DMS79 (cell line): ENCODE data around the gene FUOM.

Experiments used
- DNase-seq: peaks from one replicate; lab custom pipeline; 2025; lab: John Stamatoyannopoulos, UW

The FUOM gene

DNA sequence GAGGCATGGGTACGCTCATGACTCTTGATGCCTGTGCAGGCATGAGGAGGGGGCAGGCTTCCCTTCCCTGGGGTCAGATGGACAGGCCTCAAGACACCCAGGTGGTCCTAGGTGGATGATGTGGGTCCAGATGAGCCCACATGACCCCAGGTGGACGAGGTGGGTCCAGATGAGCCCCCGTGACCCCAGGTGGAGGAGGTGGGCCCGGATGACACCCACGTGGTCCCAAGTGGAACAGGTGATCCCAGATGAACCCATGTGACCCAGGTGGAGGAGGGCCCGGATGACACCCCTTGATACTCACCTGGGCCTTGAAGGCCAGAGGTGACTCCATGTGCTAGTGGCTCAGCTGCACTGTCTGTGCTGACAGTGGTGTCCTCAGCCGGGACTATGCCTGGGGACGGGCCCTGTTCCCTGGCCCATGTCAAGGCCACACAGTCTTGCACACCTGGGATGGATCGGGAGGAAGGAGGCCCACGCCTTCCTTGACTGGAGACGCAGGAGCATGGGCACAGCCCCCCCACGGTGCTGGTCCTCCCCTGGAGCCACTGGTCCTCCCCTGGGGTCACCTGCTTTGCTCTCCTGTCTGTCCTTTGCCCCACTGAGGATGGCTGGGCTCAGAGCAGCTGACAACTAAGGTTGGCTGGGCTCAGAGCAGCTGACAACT, 7.4 kb downstream of the FUOM start:
- no peak for DNase-seq

DNA sequence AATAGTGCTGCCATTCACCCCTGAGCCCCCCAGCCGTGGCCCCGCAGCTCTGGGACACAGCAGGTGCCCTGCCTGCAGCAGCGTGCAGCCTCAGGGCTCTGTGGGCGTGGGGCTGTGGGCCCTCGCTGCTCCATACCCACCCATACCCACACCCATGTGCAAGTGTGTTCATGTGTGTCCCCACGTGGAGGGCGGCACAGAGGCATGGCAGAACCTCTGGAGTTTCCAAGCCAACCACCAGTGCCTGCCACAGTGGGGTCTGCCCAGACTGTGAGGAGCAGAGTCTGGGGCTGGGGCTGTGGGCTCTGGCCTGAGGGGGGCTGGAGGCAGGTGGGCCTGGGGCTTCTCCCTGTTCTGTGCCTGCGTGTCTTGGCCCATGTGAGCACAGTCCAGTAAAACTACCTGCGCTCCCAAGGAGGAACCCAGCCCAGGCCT, 8.2 kb downstream of the FUOM start:
- no peak for DNase-seq

DNA sequence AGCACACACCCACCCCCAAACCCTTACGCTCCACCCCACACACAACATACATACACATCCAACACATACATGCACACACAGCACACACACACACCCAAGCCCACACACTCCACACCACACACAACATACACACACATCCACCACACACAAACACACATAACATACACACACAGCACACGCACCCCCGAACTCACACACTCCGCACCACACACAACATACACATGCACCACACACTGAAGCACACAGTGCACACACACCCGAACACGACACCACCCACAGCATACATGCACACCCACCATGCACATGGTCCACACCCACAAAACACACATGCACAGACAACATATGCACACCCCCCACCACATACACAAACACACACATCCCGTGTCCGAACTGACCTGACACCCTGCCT, 8.7 kb downstream of the FUOM start:
- no peak for DNase-seq

DNA sequence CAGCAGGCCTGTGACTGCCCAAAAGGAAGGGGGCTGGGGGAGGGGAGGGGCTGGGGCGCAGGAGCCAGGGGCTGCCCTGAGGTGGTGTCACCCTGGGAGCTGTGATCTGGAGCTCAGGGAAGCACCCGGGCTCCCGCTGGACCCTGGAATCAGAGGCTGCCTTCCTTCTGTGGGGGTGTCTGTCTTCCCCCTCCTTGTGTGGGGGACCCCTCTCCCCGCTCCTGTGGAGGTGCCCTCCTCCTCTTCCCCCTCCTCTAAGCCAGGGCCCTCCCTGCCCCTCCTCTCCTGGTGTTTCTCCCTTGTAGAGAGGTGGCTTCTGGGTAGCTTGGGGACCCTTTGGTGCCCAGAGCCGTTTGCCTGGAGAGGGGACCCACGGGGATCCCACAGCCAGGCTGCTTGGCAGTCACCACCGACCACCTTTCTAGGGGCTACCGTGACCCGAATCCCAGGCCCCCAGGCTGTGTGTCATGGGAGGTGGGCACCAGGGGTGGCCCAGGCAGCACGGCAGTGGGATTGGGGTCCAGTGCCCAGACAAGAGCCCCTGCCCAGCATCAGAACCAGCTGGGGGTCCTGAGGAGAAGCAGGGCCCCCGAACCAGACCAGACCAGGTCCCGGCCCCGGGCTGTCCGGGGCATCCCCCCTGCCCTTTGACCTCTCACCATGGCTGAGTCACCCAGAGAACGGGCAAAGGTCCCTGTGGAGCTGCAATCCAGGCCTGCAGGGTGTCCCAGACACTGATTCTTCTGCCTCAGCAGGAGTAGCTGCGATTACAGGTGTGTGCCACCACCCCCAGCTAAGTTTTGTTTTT, 9.9 kb downstream of the FUOM start:
- DNase-seq = no peak

DNA sequence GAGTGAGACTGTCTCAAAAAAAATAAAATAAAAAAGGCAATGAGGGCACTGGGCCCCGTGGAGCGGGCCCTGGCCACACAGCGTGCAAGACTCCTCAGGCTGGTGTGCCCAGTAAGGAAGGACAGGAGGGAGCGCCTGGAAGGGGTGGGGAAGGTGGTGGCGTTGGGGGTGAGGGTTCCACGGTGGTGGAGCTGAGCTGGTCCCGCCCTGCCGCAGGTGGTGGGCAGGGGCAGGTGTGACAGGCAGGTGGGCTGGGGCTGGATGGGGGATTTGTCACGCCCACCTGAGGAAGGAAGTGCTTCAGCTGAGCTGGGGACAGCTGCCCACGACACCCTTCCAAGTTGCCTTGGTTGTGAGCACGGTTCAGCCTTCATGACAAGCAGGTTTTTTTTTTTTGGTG, 11.4 kb downstream of the FUOM start:
- DNase-seq = no peak

DNA sequence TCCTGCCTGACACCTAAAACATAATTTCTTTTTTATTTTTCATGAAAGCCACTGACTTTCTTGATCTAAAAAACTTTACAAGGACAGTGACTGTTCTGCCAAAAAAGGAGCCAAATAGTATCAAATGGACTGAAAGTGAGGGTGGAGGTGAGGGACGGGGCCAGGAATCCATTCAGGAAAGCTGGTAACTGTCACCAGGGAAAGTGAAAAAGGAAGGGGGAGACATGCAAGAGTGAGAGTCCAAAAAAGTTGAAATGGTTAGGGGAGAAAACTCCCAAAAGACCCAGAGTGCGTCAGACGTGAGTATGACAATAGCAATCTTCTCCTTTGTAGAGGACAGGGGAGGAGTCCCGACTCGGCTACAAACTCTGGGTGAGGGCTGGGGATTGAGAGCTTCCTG, 13.6 kb downstream of the FUOM start:
- DNase-seq = no peak

DNA sequence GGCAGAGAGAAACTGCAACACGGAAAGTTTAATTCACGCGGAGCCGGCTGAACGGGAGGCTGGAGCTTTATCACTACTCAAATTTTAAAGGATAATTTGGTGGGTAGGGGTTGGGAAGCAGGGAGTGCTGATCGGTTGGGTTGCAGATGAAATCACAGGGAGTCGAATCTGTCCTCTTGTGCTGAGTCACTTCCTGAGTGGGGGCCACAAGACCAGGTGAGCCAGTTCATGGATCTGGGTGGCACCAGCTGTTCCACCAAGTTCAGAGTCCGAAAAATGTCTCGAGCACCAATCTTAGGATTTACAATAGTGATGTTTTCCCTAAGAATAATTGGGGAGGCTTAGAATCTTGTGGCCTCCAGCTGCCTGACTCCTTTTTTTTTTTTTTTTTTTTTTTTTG, 14.3 kb downstream of the FUOM start:
- no peak for DNase-seq

DNA sequence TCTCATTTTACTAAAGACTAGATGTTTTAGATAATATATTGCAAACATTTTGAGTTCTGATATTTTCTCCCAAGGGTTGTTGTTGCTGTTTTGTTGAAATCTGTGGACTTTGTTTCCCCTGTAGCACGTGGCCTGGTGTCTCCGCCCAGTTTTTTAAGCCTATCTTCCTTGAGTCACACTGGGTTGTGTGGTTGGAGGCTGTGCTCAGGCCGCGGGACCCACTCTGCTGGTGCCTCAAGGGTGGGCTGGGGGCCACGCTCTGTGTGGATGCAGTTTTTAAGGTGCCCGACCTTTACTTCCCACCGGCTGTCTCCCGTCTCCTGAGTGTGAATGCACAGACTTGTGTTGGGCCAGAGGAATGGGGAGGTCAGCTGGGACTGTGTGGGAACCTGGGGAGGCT, 14.9 kb downstream of the FUOM start:
- DNase-seq = no peak

DNA sequence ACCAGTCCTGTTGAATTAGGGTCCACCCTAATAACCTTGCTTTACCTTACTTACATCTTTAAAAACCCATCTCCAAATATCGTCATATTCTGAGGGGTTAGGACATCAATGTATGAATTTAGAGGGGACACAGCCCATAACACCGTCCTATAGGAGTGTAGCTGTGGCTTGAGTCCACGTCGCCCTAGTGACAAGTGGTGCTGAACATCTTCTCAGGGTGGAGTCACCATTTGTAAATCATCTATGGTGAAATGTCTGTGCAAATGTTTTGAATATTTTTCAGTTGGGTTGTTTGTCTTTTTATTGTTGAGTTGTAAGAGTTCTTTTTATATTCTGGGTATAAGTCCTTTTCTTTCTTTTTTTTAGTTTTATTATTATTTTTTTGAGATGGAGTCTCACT, 15.8 kb downstream of the FUOM start:
- DNase-seq = no peak

DNA sequence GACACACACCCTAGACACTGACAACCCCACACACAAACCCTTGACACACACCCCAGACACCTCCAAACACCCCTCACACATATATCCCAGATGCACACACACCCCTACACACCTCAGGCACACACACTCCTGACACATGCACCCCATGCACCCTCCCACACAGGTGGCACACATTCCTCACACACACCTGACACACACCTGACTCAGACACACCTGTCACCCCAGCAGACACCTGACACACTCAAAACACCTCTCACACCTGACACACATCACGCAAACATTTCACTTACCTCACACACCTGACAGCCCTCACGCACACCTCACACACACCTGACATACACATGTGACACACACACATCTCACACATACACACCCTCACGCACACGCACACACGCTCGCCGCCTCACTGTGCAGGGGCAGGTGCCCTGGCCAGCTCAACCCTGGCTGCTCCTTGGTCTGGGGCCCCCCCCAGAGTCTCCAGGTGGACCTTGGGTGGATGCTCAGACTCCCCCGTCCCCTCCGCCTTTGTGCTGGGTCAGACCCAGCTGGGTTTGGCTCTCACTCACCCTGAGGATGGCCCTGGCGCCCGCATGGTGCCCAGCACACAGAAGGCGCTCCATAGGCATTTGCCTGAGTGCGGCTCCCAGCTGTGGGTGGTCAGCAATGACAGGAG, 18.0 kb downstream of the FUOM start:
- no peak for DNase-seq

DNA sequence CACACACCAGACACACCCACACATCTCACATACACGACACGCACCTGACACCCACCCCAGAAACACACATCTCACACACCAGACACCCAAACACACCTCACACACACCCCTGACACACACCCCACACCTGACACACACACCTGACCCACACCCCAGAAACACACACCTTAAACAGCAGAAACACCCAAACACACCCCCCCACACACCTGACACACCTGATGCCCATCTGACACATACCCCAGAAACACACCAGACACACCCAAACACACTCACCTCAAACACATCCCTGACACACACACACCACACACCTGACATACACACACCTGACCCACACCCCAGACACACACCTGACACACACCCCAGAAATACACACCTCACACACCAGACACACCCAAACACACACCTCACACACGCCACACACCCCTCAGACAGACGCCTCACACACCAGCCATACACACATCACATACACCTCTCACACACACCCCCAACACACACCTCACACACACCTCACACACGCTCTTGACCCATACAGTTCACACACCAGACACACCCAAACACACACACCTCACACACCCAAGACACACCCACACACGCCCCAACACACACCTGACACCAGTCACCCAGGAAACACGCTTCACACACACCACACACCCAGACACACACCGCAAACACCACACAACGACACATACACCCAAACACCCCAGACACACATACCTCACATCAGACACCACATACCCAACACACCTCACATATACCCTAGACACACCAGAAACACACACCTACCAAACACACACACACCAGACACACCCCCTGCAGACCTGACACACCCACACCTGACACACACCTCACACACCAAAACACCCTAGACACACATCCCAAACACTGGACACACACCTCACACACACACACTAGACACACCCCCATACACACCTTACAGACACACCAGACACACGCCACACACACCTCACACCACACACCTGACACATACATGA, 19.4 kb downstream of the FUOM start:
- no peak for DNase-seq

DNA sequence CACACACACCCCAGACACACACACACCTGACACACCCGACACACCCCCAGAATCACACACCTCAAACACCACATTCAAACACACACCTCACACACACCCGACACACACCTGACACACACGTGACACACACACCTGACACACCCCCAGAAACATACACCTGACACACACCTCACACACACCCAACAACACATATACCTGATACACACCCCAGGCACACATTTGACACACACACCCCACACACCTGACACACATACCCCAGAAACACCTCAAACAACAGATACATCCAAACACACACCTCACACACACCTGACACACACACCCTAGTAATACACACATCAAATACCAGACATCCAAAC, 20.5 kb downstream of the FUOM start:
- DNase-seq = no peak

DNA sequence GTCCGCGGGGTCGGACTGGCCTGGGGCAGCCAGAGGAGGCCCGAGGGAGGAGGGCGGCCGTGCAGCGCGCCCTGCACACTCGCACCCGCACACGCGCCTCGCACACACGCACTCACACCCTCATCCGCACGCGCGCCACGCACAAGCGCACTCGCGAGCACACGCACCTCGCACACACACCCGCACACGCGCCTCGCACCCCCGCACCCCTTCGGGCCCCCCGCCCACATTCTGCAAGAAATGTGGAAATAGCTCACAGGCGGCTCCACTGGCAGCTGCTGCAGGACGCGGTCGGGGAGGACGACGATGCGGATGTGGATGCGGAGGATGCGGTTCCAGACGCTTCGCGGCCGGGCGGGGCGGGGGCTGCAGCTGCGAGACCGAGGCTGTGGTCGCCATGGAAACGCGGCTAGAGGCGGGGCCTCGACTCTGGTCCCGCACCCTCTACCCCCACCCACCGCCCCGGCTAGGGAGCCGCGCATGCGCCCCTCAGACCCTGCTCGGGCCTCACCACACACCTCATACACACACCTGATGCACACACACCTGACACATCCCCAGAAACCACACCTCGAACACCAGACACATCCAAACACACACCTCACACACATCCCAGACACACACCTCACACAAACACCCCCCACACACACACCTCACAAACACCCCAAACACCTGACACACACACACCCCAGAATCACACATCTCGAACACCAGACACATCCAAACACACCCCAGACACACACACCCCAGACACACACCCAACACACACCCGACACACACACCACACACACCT, 21.0 kb downstream of the FUOM start, which contains the start of gene CALY:
Gene CALY, minus strand, starts transcription at position 320 of the 793 bp plus-strand sequence. CDS start 7,907 bp downstream, outside the sequence.
- no peak for DNase-seq

DNA sequence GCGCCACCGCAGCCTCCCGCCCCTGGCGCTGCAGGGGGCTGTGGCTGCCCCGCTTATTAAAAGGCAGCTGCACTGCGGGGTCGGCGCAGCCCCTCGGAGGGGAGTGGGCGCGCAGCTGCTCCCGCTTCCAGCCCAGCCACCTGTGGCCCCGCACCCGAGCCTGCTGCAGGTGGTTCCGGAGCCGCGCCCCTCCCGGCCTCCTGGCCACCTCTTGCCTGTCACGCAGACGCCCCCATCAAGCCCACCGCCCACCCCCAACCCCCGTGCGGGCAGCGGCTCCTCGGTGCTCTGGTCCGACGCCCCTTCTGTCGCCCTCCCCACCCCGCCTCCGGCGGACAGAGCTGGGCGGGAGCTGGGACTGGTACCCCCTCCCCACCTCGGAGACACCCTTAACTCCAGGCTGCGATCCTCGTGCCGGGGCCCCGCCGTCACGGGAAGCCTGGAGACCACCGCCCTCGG, 21.7 kb downstream of the FUOM start:
- no peak for DNase-seq

DNA sequence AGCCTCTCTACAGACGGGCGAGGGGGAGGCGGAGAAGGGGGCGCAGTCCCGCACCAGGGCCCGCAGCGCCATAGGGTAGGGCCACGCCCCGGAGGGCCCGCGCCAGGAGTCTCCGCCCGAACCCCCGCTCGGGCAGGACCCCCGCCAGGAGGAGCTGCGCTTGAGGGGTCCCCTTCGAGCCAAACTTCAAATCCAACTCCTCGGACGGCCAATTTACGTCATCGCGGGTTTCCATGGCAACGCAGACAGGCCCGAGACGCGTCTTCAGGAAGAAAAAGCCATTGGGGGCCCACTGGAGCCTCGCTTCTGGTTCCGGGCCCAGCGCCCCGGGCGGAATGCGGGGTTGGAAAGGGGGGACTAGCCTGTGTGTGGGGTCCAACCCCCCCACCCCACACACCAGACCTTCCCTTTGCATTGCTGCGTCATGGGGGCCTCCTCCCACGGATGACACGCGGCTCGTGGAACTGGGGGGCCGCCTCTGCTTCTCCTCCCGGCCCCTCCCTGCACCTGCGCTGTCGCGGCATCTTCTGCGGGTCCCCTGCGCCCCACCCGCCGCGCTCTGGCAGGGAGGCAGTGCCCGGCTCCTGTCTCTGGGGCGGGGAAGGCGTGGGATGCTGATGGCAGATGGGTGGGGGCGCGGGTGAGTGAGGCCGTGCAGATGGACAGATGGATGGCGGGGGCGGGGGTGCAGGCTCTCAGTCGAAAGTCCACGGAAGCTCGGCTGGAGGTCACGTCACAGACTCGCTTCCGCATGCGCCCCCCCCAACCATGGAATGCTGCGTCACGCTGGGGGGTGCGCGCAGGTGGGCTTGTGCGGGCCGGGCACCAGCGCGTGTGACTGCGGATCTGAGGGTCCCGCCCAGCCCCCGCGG, 22.3 kb downstream of the FUOM start:
- DNase-seq = no peak

DNA sequence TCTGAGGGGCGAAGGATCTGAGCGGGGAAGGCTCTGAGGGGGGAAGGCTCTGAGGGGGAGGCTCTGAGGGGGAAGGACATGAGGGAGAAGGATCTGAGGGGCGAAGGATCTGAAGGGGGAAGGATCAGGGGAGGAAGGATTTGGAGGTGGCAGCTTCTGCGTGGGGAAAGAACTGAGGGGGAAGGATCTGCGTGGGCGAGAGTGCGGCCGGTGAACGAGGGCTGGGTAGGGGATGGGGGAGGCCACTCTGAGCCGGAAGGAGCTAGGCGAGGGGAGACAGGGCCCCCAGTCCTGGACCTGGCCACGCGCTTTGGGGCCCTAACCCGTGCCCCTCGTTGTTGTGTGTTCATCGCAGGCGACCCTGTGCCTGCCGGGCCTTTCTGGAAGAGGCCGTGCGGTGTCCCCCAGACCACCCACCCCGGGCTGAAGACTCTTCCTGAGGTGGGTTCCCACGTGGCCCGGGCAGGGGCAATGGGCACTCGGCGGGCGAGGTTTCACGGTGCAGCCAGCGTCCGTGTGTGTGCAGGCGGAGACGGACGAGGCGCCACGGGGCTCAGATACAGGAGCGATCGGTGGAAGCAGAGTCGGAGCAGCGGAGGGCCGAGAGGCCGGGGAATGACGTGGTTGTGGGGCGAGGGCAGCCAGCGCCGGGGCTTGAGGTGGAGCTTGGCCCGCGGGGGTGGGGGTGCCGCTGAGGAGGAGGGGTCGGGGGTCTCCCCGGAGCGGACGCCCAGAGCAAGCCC, 23.1 kb downstream of the FUOM start:
- no peak for DNase-seq

DNA sequence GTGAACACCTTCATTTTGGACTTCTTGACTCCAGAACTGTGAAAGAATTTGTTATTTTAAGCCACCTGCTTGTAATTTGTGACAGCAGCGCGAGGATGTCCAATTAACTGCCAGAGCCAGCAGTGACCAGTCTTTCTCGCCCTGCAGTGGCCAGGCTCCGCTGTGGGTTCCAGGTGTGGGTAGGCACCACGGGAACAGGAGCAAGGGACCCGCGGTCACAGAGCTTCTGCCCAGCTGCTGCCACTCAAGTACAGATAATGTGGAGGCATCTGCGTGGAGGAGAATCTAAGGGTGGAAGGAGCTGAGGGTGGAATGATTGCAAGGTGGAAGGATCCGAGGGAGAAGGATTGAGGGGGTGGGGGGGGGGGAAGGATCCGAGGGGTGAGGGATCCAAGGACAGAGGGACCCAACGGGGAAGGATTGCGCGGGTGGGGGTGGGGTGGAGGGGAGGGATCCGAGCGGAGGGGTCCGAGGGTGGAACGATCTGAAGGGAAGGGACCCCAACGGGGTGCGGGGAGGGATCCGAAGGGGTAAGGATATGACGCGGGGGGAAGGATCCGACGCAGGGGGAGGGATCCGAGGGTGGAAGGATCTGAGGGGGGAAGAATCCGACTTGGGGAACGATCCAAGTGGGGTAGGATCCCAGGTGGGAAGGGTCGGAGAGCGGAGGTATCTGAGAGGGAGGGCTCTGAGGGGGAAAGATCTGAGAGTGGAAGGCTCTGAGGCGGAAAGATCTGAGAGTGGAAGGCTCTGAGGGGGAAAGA, 24.7 kb downstream of the FUOM start:
- no peak for DNase-seq

DNA sequence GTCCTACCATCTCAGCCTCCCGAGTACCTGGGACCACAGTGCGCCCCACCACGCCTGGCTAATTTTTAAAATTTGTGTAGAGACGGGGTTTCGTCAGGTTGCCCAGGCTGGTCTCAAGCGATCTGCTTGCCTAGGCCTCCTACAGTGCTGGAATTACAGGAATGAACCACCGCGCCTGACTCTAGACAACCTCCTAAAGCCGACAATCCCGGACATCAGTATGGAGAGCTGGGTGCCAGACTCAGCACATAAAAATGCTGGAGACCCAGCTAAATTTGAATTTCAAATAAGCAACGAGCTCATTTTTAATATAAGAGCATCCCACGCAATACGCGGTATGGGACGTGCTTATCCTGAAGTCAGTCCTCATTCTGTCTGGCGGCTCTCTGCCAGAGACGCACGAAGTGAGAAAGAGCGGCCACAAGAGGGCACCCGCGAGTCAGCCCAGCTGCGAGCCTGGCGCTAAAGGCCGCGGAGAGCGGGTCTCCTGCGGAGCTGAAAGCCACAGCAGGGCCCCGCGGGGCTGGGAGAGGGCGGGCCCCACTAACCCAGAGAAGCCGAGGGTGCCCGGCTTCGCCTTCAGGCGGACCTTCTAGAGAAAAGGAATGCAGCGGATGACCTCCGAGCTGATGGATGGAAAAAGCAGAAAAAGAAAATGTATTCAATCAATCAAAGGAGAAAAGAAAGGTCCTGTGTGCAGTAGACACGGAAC, 28.2 kb downstream of the FUOM start:
- peak; percentile 39 for DNase-seq
